Activated CD8-positive, alpha-beta memory T cell treated with anti-CD3 and anti-CD28 coated beads for 1 hour (primary cell): ENCODE data around the gene SOHLH2.

Experiments used
- DNase-seq, 2 donors: peaks; one replicate each; pipeline ENCODE4 v3.0.0-alpha.2; 2020; ENCODE audit warnings: low read depth in 1 of 2; ENCODE audit errors: extremely low read depth in 1 of 2

Gene SOHLH2, protein sequence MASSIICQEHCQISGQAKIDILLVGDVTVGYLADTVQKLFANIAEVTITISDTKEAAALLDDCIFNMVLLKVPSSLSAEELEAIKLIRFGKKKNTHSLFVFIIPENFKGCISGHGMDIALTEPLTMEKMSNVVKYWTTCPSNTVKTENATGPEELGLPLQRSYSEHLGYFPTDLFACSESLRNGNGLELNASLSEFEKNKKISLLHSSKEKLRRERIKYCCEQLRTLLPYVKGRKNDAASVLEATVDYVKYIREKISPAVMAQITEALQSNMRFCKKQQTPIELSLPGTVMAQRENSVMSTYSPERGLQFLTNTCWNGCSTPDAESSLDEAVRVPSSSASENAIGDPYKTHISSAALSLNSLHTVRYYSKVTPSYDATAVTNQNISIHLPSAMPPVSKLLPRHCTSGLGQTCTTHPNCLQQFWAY

GRCh38 chr13:36214163-36214921 is at the start of gene SOHLH2:
Gene SOHLH2, minus strand, starts transcription at chr13:36214556. Its CDS starts 30 bp downstream, at chr13:36214526.
- no peak for DNase-seq

DNA sequence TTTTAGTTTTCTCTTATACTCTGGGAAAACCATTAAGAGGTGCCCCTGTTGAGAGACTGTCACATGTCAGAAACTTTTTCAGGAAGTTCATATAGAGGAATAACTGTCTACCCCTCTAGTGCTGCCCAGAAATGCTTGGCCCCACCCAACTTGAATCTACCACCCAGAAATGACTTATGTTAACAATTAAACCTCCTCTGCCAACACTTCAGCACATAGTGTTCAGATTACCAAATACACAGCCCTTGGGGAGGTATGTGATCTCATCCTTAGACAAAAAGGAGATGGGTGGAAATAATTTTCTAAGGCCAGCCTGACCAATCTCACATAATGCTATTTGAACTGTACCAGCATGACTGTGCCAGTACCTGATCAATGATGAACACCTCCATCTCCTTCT is 47.6 kb upstream of the SOHLH2 start:
- no peak for DNase-seq

DNA sequence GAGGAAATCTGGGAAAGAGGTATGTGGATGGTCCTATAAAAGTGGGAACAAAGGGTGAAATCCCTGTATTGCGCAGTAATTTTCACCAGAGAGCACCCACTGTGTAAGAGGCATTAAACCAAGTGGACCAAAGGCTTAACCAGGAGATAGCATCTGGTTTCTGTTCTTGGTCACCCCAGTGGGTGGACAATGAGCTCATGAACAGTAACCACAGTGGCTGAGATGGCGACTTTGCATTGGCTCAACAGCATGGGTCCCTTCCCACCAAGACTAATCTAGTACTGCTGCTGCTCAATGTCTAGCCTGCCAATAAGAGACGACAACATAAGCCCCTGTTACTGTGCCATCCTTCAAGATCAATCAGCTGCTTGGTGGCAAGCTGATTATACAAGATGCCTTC is 46.7 kb upstream of the SOHLH2 start:
- DNase-seq = no peak

- DNase-seq = no peak
These were observed 45.2 kb upstream of the SOHLH2 start for GRCh38 chr13:36259361-36260137.

DNA sequence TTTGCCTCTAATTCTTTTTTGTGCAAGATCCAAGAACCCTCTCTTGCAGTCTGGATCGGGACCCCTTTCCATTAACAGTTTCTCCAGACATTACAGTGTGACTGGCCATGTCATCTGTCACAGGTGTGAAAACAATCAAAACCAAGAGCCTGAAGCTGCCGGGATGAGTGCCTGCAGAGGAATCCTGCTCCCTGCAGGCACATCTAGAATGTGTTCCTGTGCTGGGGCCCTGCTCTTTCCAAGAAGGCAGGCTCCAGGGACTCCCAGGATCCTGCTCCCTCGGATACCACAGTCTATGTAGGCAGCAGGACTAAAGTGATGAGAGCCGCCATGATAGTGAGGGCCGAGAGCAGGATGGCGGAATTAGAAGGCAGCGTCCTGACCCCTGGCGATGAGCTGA is 44.5 kb upstream of the SOHLH2 start:
- DNase-seq = no peak

DNA sequence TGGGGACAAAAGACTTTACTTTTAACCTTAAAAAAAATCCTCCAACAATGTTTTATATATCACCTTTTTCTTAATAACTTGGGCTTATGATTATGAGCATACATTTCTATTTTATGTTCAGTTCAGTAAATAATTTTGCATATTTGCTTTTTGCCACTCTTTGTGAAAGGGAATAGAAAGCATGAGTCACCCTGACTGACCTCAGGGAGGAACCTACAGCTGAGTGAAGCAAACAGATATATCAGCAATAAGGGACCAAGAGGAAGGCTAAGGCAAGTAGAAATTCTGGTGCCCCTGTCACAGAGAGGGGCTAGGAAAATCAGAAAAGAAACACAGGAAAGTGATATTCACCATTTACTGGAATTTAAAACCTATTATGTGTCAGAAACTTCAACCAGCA is 37.2 kb upstream of the SOHLH2 start:
- DNase-seq = no peak

- no peak for DNase-seq
These were observed 36.7 kb upstream of the SOHLH2 start for GRCh38 chr13:36251017-36251416.

- no peak for DNase-seq
These were observed 34.3 kb upstream of the SOHLH2 start for GRCh38 chr13:36248700-36249099.

DNA sequence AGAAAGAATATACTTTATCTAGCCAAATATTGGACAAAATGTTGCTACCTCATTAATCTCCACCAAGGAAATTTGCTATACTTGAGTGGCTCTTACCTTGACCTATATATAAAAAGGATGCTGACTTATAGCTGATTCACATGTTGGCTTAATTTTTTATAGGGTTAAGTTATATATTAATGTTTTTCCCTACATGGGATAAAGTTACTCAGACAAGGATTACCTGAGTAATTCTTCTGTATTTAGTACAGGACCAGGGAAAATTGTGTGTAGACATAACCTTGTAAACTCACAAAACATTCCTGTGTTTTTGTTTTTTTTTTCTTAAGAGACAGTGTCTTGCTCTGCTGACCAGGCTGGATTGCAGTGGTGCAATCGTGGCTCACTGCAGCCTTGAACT is 30.6 kb upstream of the SOHLH2 start:
- DNase-seq = no peak

DNA sequence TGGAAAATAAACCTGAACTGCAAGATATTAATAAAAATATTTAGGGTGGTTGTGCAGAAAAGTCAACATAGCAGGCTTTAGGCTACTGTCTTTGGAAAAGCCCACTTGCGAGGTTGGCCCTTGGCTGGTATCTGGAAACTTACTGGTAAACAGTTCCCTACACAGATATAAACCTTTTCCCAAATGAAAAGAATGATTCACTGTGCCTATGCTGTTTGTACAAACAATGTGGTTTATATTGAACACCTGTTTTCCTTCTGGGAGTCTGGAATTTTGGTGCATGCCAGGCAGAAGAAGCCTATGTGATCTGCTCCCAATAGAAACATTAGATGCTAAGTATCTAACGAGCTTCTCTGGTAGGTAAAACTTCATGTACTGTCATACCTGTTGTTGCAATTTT is 29.7 kb upstream of the SOHLH2 start:
- DNase-seq = no peak

GRCh38 chr13:36242761-36243160 is 28.4 kb upstream of the SOHLH2 start:
- no peak for DNase-seq

DNA sequence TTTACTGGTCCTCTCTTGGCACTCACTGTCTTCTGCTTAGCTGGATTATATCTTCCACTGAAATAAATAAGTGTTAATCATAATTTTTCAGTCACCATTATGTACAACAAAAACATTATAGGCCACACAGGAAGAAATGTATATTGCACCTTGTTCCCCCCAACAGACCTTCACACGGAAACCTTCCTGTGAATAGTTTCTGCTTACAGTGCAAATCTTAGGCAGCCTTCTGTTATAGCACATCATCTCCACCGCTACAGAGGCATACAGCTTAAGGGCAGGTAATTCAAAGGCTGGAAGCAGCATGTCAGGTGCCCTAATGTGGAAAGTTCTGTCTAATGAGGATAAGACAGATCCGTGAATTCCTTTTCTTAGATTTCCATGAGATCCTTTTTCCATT is 16.9 kb upstream of the SOHLH2 start:
- DNase-seq = no peak

- no peak for DNase-seq
These were observed 10.4 kb upstream of the SOHLH2 start for GRCh38 chr13:36224730-36225129.

DNA sequence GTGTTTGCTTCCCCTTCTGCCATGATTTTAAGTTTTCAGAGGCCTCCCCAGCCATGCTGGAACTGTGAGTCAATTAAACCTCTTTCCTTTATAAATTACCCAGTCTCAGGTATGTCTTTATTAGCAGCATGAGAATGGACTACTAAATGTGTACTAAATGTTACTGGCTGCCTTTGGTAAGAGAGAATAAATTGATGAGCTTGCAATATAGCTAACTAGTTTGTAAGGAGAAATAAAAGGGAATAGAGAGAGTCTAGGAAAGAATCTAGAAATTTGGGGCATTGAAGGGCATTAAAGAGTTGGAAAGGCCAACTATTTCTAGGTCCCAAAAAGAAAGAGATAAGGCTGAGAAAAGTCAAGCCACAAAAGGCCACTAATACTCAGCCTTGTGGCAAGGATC is 5.5 kb upstream of the SOHLH2 start:
- DNase-seq = no peak

DNA sequence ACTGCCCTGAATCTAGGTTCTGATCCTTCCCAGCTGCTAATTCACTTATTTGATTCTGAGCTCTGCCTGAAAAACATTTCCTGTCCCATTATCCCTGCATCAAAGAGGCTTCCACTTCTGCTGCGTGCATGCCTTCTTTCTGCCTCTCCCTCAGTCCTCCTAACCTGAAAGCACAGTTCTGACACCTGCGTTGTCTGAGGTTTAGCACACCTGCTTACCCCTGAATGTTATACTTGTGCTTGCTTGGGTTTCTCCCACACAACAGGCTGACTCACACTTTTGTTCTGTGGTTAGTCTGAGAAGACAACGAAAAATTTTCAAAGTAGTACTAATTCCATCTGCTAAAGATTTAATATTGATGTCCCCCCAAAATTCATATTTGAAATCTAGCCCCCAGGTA is 3.1 kb upstream of the SOHLH2 start:
- no peak for DNase-seq

DNA sequence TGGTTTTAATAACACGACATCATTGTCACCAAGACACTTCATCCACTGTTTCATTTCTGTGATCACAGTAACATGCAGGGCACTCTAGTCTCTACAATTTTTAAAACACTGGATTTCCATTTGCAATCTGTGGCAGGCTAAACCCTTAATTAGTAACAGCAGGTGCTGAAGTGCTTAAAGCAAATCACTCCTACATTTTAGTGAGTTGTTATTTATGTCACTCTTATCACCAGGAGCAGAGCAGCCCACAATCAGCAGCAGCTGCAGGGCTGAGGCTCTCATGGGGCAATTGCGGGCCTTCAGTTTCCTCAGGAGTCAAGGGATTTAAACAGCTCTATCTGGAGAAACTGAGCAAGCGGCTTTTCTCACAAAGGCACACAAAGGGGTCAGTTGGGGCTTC is 1.6 kb downstream of the SOHLH2 start:
- no peak for DNase-seq

- DNase-seq = no peak
These were observed 2.8 kb downstream of the SOHLH2 start for GRCh38 chr13:36211567-36211966.

DNA sequence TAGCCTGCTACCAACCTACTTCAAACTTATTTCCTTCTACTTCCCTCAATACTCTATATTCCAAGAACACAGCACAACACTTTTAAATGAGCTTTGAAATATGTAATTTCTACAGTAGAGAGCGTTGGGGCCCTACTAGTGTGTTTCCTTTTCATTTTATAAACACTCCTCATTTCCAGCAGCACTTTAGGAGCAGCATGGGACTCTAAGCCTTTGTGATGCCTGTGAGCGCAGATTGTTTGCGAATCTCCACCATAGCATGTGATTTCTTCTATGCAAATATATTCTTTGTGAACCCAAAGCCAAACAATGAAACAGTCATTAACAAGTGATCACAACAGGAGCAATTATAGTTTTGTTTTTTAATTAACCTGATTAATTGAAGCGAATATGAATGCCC is 3.6 kb downstream of the SOHLH2 start:
- no peak for DNase-seq

- DNase-seq = no peak
These were observed 6.7 kb downstream of the SOHLH2 start for GRCh38 chr13:36207672-36208071.

- no peak for DNase-seq
These were observed 21.1 kb downstream of the SOHLH2 start for GRCh38 chr13:36193151-36193855.

GRCh38 chr13:36192166-36192565 is 22.2 kb downstream of the SOHLH2 start:
- no peak for DNase-seq
